D341Med (cell line): Measurements from ENCODE around the gene IFNA1.
A peak's percentile ranks its signal among the peaks of the same experiment; 100 is the strongest.
"Not testable (repeated sequence)": the region's sequence is repeated elsewhere in the genome, so short reads cannot be mapped to it uniquely, and the experiment has no call there.

ENCODE experiments used
- DNase-seq: peaks from one replicate; pipeline ENCODE4 v3.0.0; 2012; ENCODE audit warnings: low spot score

The IFNA1 gene

DNA sequence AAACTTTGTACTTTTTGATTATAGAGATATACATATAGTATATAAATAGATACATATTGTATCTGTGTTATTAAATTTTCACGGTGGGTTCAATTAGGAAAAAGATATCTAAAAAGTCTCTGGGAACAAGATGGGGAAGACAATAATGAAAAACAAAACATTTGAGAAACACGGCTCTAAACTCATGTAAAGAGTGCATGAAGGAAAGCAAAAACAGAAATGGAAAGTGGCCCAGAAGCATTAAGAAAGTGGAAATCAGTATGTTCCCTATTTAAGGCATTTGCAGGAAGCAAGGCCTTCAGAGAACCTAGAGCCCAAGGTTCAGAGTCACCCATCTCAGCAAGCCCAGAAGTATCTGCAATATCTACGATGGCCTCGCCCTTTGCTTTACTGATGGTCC lies at the start of gene IFNA1:
Gene IFNA1 (plus strand): TSS at position 301 of the 400 bp plus-strand sequence. CDS start 69 bp downstream, at position 370.
- no peak for DNase-seq

DNA sequence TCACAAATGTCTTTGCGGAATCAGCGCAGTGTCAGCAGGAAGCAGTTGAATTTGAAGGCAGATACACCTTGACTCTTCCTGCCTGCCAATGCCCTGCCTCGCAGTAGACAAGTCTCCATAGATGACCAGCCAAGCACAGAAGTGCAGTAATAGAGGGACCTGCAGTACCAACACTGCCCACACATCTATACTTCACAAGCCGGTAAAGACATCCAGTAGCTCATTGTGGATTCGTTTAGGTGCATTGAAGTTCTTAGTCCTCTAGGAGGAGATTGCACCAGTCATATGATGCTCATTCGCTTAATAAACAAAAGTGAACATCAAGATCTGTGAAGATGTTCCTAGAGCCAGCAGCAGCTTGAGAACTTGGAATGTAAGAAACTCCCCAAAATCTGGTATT lies 48.0 kb upstream of the IFNA1 start:
- DNase-seq, result peak; percentile 30

DNA sequence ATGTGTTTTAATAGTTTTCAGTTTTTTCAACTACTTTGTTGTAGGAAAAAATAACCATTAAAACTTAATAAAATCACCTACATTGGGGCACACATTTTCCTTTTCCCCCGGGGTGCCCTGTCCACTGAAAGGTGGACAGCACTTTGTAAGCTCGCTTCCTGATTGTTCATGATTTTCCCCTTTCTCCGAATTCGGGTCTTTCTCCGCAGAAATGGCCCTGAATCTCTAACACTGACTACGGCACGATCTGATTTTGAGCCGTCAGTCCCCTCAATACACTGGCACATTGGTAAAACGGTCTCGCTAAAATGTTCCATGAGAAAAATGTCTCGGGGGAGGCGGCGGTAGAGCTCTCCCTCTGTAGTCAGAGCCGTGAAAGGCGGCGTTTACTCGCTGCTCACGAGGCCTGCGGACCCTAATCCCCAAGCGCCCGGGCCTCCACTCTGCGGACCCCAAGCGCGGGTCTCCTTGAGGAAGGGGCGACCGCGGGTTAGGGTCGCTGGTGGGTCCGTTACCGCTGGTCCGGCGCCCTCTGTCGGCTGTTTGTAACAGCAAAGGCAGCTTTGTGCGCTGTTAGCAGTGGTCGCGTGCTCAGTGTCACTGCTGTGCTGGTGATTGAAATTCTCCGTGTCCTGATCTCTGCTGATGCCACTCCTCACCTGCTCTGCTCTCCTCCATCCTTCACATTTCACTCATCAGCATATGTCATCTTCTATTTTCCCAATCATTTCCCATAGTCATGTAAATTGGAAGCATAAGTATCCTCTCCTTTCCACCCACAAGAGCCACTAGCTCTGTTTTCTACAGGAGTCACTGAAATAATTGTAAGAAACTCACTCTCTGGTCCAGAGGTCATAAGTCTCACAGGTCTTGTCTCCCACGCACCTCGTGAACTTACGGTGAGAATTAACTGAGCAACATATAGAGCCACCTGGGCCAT lies 44.2 kb upstream of the IFNA1 start:
- DNase-seq, result peak; percentile 67

DNA sequence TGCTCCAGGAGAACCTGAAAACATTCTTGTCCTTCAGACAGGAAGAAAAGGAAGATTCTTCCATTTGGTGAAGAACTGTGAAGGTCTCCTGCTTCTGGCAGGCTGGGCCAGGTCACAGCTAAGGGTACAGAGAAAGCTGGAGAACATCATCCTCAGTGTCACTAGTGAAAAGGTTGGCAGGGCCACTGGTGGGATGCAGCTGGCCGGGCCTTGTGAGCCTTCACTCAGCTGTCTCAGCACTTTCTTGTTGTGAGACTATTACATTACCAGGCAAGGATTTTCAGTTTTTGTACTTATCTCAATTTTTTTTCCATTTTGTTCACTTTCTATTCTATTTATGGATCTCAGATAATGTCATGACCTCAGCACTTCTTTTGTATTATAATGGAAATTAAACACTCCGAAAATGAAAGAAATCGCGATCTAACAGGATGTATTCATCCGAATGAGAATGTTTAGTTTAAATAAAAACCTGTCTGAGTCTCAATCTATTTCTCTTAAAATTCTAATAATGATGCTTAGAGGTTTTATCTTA lies 41.2 kb upstream of the IFNA1 start:
- DNase-seq, result no peak

DNA sequence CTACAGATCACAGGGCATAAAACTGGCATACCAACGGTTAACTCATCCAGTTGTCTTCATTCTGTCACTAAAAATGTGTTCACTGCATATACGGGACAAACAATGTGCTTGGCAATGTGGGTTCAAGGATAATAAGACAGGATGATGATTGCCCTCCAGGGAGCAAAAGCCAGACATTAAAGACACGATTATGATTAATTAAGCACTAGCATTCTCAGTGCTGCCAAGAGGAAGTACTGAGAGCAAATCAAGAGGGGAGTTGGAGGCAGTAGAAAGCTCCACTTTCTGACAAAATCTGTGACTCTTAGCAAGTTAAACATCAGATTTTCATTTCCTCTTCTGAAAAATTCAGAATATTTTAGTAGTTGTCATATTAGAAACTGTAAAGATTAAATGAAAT lies 40.3 kb upstream of the IFNA1 start:
- DNase-seq, result no peak

DNA sequence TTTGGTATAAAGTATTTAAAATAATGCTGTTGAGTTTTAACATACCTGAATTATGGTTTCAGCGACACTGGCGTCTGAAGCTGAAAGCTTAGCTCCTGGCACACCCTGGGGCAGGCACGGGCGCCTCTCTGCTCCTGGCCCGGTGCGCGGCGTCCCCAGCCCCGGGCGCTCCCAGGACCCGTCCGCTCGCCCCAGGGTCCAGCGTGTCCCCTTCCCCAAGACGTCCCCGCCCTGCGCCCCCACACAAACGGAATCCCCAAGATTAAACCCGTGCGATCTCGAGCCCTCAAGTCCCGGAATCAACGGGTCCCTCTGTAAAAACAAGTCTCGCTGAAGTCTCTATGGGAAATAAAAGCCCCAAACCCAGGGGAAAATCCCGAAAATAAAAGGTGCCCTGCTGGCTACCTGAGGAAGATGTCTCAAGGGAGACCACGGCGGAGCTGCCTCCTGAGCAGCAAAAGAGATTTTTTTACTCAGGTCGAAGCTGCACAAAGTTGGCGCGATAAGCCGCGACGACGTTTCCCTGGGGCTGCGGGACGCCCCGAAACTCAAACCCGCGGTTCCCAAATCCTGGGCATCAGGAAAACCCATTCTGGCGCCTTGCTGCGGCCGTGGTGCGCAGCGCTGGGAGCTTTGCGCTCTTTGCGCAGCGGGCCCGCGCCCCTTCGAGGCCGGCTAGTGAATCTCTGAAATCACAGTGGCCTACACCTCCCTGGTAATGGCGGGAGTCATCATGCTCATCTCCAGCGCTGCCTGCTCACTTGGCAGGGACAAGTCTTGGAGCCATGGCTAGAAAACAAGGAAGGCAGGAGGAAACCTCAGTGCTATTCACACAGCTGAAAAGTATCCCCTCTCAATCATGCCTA lies 37.6 kb upstream of the IFNA1 start:
- peak; percentile 50 for DNase-seq

DNA sequence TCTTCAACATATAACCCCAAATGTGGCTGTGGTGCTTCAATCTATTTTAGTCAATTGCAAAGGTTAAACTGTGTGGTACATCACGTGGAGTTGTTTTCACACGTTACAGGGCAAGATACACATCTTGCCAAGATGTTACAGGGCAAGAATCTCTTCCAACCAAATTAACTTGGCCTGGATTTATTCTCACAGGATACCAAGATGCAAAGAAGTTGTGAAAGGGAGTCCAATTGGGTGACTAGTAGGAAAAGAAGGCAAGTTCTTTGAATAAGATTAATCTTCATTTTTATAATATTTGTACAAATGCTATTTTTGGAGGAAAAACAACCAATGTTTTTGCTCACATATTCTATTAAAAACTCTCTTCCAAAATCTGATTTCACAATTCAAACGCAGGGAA lies 36.1 kb upstream of the IFNA1 start:
- DNase-seq, result no peak

DNA sequence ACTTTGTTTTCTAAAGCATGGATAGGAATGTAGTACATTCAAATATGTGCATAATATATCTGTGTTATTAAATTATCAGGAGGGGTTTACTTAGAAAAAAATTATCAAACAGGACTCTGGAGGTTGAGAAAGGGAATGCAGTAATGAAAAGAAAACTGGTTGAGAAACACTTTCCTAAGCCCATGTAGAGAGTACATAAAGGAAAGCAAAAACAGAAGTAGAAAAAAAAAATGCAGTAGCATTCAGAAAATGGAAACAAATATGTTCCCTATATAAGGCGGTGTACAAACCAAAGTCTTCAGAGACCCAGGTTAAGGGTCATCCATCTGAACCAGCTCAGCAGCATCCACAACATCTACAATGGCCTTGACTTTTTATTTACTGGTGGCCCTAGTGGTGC lies 31.4 kb upstream of the IFNA1 start, which contains the start of gene IFNA8:
Gene IFNA8 (plus strand): TSS at position 301 of the 400 bp plus-strand sequence. CDS start 60 bp downstream, at position 361.
- no peak for DNase-seq

DNA sequence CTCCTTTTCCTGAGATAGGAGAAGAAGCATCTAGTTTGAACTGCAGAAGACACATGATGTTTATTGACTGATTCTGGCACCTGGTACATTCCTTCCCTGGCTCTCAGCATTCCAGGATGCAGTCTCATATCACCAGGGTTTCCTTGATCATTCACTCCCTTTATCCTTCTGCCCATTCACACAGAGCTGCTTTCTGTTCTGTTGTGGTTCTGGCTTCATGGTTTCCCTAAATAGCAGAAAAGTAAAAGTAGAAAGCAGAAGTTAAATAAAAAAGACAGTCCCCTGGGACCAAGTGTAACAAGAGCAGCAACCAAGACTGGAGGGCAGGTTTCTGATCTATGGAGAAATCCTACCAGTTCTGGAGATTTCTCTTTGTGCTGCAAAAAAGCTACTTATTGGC lies 28.1 kb upstream of the IFNA1 start:
- DNase-seq, result no peak

DNA sequence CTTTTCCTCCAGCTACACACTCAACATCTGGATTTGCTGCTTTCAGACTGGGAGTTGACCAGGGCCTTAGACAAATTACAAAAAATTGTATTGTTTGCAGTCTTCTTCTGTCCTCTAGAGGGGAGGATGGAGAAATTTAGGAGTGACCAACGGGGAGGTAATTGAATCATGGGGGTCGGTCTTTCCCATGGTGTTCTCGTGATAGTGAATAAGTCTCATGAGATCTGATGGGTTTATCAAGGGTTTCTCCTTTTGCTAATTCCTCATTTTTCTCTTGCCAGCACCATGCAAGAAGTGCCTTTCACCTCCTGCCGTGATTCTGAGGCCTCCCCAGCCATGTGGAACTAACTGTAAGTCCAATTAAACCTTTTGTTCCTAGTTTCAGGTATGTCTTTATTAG lies 27.1 kb upstream of the IFNA1 start:
- DNase-seq, result no peak

DNA sequence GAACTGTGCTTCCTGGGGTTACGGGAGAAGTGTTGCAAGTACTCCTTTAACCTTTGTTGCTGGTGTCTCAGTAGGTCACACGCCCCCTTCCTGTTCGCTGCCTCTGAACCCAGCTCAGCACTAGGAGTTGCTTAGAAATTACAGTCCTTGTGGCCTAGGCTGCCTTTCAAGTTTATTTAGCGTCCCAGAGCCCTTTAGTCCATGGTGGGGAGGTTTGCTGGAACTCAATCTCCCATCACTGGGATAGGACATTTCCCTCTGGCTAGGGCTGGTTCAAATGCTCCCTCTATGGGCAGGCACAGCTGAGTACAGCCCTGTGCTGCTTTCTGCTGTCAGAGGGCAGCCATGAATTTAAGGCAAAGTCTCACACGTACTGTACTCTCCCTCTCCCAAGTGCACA lies 26.6 kb upstream of the IFNA1 start:
- no peak for DNase-seq

DNA sequence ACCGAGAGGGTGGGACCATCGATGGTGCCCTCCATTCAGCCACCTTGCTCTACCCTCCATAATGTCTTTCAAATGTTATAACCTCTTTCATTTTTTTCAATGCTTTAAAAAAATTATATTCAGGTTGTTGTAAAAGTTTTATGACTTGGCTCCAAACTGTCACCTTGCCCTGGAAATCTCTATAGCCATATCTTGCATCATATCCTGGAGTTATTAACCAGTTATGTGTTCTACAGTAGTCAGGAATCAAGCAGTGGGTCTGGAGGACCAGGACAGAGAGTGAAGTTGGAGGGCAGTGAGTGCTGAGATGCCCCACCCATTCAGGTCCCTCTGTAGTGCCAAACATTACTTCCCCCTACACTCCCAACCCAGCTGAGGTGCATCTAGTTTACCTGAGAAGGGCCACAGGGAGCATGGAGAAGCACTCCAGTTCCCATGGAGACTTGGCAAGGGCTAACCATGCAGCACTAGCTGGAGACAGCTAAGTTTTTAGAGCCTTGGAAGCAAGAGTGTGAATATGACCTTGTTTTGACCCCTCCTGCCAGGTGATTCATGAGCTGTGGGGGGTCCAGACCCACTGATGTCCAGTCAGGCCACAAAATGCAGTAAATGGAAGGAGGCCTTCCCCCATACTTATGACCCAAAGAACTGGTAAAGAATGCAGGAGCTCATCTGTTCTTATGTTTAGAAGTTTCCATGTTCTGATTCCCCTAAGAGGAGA lies 25.9 kb upstream of the IFNA1 start:
- DNase-seq, result no peak

DNA sequence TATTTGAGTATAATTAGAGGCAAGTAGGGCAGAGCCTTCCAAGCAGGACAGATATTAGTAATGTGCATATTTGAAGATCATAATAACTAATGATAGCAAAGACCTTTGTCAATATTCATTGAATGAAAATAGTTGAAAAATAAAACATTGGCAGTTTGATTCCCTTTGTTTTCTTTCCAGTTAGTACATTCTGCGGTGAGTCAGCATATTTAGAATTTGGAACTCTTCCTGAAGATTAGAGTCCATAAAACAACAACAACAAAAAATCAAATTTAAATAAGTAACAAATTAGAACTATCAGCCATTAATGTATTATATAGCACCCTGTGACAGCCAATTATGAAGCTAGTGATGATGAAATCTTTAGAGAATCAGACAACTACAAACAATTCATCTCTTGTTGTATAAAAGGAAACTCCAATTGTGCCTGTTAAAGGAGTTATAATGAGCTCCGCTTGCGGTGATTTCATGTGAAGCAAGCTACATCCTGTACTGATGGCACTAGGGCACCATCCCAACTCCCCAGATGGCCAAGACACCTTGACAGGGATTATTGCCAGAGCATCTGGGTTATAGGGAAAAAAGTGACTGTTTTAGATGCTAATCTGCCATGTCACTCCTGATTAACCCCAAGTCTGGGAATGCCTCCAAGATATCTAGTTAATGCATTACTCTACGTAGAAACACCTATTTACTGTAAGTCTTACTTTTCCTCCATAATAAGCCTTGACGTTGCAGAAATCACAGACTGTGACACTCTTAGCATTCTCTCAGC lies 24.6 kb upstream of the IFNA1 start:
- peak; percentile 68 for DNase-seq

DNA sequence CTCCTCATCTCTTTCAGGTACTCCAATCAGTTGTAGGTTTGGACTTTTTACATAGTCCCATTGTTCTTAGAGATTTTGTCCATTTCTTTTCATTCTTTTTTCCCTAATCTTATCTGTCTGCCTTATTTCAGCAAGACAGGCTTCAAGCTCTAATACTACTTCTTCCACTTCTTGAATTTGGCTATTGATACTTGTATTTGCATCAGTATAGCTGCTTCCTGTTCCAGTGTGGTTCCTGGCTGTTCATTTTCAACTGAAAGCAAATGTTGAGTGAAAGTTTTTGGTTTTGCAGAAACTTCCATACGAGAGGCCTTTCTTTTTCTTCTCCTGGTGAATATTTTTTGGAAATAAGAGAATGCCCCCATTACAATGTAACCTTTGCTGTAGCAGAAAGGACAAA lies 12.0 kb upstream of the IFNA1 start:
- no peak for DNase-seq

DNA sequence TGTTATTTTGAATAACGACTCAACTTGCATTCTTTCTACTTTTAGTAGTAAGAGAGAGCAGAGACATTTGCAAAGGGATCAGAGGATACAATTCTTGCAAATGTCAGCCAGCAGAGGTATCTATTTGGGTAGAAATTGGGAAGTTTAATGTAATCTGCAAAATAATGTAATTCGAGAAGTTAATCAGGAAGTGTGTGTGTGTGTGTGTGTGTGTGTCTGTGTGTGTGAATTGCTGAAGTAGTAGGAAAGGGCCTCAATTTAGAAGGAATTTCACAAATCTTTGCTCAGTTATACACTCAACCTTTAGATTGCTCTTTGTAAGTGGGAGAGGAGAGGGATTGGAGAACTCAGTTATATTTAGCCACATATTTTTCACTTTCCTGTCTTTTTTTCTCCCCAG lies 11.0 kb upstream of the IFNA1 start:
- no peak for DNase-seq

DNA sequence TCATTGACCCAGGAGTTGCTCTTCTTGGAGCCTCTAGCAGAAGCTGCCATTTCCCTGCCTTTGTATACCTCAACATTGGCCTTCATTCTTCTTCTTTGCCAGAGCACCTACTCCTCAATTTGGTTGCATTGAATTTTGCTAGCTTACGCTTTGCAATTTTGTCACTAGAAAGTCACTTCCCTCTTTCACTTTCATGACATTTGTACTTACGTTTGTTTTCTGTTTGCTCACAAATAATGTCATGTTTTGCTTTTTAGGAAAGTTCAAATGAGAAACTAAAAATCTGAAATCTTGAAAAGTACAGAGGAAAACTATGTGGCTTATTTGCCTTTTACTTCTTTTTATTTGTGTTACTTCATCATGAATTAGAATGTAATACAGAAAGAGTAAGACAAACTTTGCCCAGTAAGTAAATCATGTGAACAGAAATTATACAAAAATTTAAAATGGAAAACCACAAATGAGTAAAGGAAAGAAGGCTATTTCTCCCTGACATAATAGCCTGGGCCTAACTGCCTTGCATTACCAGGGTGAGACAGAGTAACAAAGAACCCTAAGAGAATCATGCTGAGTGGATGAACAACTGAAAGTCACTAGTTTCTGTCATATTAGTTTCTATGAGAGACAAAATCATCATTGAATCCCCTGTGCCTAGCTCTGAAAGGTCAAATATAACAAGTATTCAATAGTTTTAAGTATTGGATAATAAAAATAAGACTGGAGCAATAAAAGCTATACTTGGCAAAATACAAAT lies 7.4 kb upstream of the IFNA1 start:
- DNase-seq, result no peak

DNA sequence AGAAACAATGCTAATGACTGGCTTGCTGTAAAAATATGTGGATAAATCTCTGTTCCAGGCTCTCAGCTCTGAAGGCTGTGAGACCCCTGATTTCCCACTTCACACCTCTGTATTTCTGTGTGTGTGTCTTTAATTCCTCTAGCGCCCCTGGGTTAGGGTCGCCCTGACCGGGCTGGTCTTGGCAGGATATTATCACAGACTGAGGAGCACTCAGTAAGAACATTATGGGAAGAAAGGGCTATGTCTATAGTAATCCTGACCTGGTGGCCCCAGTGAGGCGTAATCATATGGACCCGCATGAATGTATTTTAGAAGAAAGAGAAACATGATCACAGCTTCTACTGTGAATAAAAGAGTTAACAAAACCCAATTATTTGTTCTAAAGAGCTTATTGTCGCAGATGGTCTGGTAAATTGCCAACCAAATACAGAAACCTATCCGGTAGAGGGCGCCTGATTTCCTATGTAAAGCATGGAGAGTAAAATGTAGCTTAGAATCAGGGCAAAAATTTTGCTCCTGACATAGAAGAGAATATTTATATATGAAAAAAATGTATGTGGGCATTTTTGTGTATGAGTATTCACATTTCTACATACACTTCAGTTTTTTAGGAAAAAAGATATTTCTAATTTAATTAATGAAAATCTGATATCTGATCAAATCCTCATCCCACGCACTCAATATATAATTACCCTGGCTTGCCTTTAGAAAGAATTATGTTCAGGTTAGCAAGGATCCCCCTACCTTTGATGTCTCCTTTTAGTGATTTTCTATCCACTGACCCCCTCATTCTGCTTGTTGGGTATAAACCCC lies 5.8 kb upstream of the IFNA1 start:
- peak; percentile 41 for DNase-seq

DNA sequence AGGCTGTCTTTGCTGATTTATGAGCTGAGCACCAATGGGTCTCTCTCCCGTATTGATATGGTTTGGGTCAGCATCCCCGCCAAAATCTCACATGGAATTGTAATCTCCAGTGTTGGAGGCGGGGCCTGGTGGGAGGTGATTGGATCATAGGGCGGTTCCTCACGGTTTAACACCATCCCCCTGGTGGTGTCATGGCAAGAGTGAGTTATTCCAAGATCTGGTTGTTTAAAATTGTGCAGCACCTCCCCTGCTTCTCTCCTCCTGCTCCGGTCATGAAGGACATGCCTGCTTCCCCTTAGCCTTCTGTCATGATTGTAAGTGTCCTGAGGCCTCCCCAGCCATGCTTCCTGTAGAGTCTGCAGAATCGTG lies 5.2 kb upstream of the IFNA1 start:
- not testable (repeated sequence) for DNase-seq

DNA sequence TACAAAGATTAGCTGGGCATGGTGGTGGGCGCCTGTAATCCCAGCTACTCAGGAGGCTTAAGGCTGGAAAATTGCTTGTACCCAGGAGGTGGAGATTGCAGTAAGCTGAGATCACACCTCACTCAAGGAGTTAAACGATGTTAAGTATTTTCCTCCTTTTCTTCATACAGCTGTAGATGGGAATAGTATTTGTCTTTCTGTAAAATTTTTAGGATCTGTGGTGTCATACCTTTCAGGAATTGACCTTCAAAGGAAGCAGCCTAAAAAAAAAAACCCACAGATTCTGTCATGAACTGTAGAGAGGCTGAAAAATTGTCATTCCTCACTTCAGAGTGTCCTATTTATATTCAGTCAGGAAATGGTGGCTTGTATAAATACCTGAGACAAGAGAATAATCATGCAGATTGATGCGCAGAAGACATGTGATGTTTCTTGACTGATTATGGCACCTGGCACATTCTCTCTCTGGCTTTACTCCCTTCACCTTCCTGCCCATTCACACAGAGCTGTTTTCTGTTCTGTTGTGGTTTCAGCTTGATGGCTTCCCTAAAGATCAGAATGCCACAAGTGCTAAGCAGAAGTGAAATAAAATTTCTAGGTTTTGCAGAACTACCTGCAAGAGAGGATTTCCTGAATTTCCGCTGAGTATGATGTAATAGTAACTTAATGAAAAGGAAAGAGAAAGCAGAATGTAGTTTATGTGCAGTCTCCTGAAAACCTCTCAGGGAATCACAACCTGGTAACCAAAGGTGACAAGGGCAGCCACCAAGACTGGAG lies 3.8 kb downstream of the IFNA1 start:
- no peak for DNase-seq
